Neural progenitor cell (in vitro differentiated cells): ENCODE measurements around the gene FOXA2. TPM values are rescaled to one million over a fixed set of nuclear protein-coding genes. Genes with fewer than 3 reads are reported as not detected.

Experiments
- DNase-seq: peaks from one replicate; pipeline ENCODE4 v3.0.0-alpha.2; 2016; ENCODE audit warnings: low spot score
- H2AFZ ChIP-seq: fragments of 200-600 bp; sonication (generic); replicated peaks from 2 replicates; pipeline ENCODE4 v1.6.1; 2016; ENCODE audit warnings: antibody characterized with exemption
- H3F3A ChIP-seq: fragments of 200-600 bp; sonication (generic); 2 replicates; pipeline ENCODE4 v1.6.1; 2016; ENCODE audit warnings: antibody characterized with exemption, low read depth
- H3K27ac ChIP-seq: fragments of 200-600 bp; sonication (generic); 2 replicates; pipeline ENCODE4 v1.5.1; 2016; ENCODE audit warnings: mild to moderate bottlenecking
- H3K27me3 ChIP-seq: fragments of 200-600 bp; sonication (generic); 2 replicates; pipeline ENCODE4 v1.6.1; 2016; ENCODE audit warnings: mild to moderate bottlenecking, moderate library complexity
- H3K36me3 ChIP-seq: fragments of 200-600 bp; sonication (generic); 2 replicates; pipeline ENCODE4 v1.5.1; 2016
- H3K4me1 ChIP-seq: fragments of 200-600 bp; sonication (generic); 2 replicates; pipeline ENCODE4 v1.6.1; 2016; ENCODE audit warnings: mixed run types
- H3K4me2 ChIP-seq: fragments of 200-600 bp; sonication (generic); 2 replicates; pipeline ENCODE4 v1.6.1; 2016
- H3K4me3 ChIP-seq: fragments of 200-600 bp; sonication (generic); 2 replicates; pipeline ENCODE4 v1.5.1; 2016
- H3K79me2 ChIP-seq: fragments of 200-600 bp; sonication (generic); 2 replicates; pipeline ENCODE4 v1.6.1; 2016; ENCODE audit warnings: low read depth
- H3K9ac ChIP-seq: fragments of 200-600 bp; sonication (generic); 2 replicates; pipeline ENCODE4 v1.6.1; 2016
- H3K9me3 ChIP-seq: fragments of 200-600 bp; sonication (generic); 2 replicates; pipeline ENCODE4 v1.5.1; 2016; ENCODE audit warnings: low read depth
- H4K20me1 ChIP-seq: fragments of 200-600 bp; sonication (generic); 2 replicates; pipeline ENCODE4 v1.6.1; 2016; ENCODE audit warnings: low read depth
- H3K27ac Mint-ChIP-seq: 3 replicates; pipeline ENCODE4 v1.8.0; 2021; ENCODE audit warnings: mixed read lengths
- H3K27me3 Mint-ChIP-seq: 2 replicates; pipeline ENCODE4 v1.8.0; 2022; ENCODE audit warnings: low read depth, mild to moderate bottlenecking, inconsistent platforms, moderate library complexity, mixed read lengths; ENCODE audit not compliant: insufficient read depth
- H3K36me3 Mint-ChIP-seq: 3 replicates; pipeline ENCODE4 v1.8.0; 2021; ENCODE audit warnings: mixed read lengths
- H3K4me1 Mint-ChIP-seq: 3 replicates; pipeline ENCODE4 v1.8.0; 2021; ENCODE audit warnings: mixed read lengths
- H3K4me3 Mint-ChIP-seq: 3 replicates; pipeline ENCODE4 v1.8.0; 2021; ENCODE audit warnings: mild to moderate bottlenecking, moderate library complexity, mixed read lengths
- H3K9me3 Mint-ChIP-seq: 3 replicates; pipeline ENCODE4 v1.8.0; 2020; ENCODE audit warnings: mixed read lengths
- EZH2 ChIP-seq: fragments of 200-600 bp; sonication (generic); IDR thresholded peaks from 2 replicates; pipeline ENCODE4 v1.6.1; 2017; ENCODE audit warnings: antibody characterized with exemption, mild to moderate bottlenecking, moderate library complexity
- EZH2phosphoT487 ChIP-seq: fragments of 200-600 bp; sonication (generic); IDR thresholded peaks from 2 replicates; pipeline ENCODE4 v1.6.1; 2017; ENCODE audit warnings: antibody characterized with exemption
- total RNA-seq: library from RNA; depleted of rRNA; stranded (reverse); fragments of >200 nt; gene quantifications from 2 replicates; pipeline ENCODE4 v1.2.3, GENCODE V29; 2015; ENCODE audit warnings: low replicate concordance
- TF ChIP-seq, protein P1 (sequence below): fragments of 200-600 bp; sonication (generic); IDR thresholded peaks from 2 replicates; pipeline ENCODE4 v1.5.1; 2017; ENCODE audit warnings: antibody characterized with exemption, mild to moderate bottlenecking

FOXA2 gene
- total RNA-seq, 1 donor from 2014 or later: not detected

GRCh38 chr20:22557403-22558276 lies 26.7 kb downstream of the FOXA2 start:
- H2AFZ ChIP-seq: no peak overlapping the region
- peaks cover 16% of the 10 kb centered on the region for H3F3A ChIP-seq
- H3K4me2 ChIP-seq: no peak overlapping the region
- Mint-ChIP-seq H3K4me1 (peaks cover 4% of the 10 kb centered on the region), H3K27ac (no peak overlapping the region), H3K27me3 (peaks cover 51% of the 10 kb centered on the region), H3K36me3 (no peaks in the 10 kb centered on the region), H3K4me3 (no peak overlapping the region), H3K9me3 (peaks cover 6% of the 10 kb centered on the region)
- no peak overlapping the region for H3K4me3 ChIP-seq
- DNase-seq: no peak
- no peak overlapping the region for H3K9ac ChIP-seq
- no peak for TF ChIP-seq EZH2phosphoT487
- TF ChIP-seq EZH2: no peak
- TF ChIP-seq, protein P1, sequence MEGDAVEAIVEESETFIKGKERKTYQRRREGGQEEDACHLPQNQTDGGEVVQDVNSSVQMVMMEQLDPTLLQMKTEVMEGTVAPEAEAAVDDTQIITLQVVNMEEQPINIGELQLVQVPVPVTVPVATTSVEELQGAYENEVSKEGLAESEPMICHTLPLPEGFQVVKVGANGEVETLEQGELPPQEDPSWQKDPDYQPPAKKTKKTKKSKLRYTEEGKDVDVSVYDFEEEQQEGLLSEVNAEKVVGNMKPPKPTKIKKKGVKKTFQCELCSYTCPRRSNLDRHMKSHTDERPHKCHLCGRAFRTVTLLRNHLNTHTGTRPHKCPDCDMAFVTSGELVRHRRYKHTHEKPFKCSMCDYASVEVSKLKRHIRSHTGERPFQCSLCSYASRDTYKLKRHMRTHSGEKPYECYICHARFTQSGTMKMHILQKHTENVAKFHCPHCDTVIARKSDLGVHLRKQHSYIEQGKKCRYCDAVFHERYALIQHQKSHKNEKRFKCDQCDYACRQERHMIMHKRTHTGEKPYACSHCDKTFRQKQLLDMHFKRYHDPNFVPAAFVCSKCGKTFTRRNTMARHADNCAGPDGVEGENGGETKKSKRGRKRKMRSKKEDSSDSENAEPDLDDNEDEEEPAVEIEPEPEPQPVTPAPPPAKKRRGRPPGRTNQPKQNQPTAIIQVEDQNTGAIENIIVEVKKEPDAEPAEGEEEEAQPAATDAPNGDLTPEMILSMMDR: no peak
- H3K36me3 ChIP-seq: no peaks in the 10 kb centered on the region
- H3K79me2 ChIP-seq: no peaks in the 10 kb centered on the region
- H3K9me3 ChIP-seq: no peaks in the 10 kb centered on the region
- peaks cover 95% of the 10 kb centered on the region for H3K27me3 ChIP-seq
- H3K4me1 ChIP-seq: peaks cover 22% of the 10 kb centered on the region
- H4K20me1 ChIP-seq: peaks cover 31% of the 10 kb centered on the region
- H3K27ac ChIP-seq: no peak overlapping the region

GRCh38 chr20:22556565-22557056 lies 27.8 kb downstream of the FOXA2 start:
- H3K36me3 ChIP-seq: no peaks in the 10 kb centered on the region
- H3K27me3 ChIP-seq: peaks cover 85% of the 10 kb centered on the region
- H3K9me3 Mint-ChIP-seq: peaks cover 6% of the 10 kb centered on the region
- no peak overlapping the region for H3K27ac Mint-ChIP-seq
- H3K36me3 Mint-ChIP-seq: no peaks in the 10 kb centered on the region
- no peaks in the 10 kb centered on the region for H3K9me3 ChIP-seq
- H3K4me3 Mint-ChIP-seq: no peak overlapping the region
- no peak overlapping the region for H3K9ac ChIP-seq
- peaks cover 21% of the 10 kb centered on the region for H4K20me1 ChIP-seq
- H2AFZ ChIP-seq: no peak overlapping the region
- H3F3A ChIP-seq: peaks cover 6% of the 10 kb centered on the region
- H3K79me2 ChIP-seq: no peaks in the 10 kb centered on the region
- H3K27me3 Mint-ChIP-seq: peaks cover 42% of the 10 kb centered on the region
- no peak for DNase-seq
- TF ChIP-seq EZH2phosphoT487: no peak
- no peak for TF ChIP-seq EZH2
- TF ChIP-seq, protein P1: no peak
- no peak overlapping the region for H3K27ac ChIP-seq
- no peak overlapping the region for H3K4me3 ChIP-seq
- peaks cover 4% of the 10 kb centered on the region for H3K4me1 Mint-ChIP-seq
- peaks cover 12% of the 10 kb centered on the region for H3K4me1 ChIP-seq
- H3K4me2 ChIP-seq: no peak overlapping the region

DNA sequence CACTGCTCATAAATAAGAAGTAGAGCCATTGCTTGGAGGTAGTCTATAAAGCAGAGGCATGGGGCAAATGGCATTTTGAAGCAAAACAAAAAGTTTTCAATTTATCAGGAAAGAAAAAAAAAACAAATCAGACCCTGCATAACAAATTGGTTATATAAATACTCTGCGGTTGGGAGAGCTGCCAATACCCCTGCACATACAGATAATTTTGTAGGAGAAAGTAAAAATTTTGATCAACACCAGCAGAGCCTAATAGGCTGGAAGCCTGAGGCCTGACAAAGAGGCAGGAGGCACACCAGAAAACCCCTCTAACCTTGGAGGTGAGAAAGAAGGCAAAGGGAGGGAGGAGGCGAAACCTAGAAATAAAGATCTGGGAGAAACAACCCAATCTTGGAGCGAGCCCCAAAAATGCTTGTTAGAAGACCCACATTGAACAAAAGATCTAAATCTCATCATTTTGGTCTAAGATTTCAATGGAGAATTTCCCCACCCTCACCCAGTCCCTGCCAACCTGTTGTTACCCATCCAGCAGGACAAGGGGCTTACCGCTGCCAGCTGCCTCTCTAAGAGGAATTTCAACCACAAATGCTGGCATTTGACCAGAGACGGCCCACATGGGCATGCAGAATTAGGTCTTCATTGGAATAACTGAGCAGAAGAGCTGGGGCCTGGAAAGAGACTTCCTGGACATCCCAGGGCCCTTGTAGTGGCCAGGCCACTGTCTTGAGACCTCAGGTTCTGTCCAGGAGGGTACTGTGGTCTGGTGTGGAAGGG lies 28.4 kb downstream of the FOXA2 start:
- H3K79me2 ChIP-seq: no peaks in the 10 kb centered on the region
- no peak overlapping the region for H3K27ac ChIP-seq
- peaks cover 36% of the 10 kb centered on the region for H3K27me3 Mint-ChIP-seq
- H3K4me3 ChIP-seq: no peak overlapping the region
- peaks cover 78% of the 10 kb centered on the region for H3K27me3 ChIP-seq
- no peak overlapping the region for H3K4me3 Mint-ChIP-seq
- no peak overlapping the region for H3K4me2 ChIP-seq
- H2AFZ ChIP-seq: no peak overlapping the region
- H3K27ac Mint-ChIP-seq: no peak overlapping the region
- no peaks in the 10 kb centered on the region for H3K9me3 ChIP-seq
- no peaks in the 10 kb centered on the region for H3K36me3 ChIP-seq
- peaks cover 5% of the 10 kb centered on the region for H3K4me1 ChIP-seq
- peaks cover 15% of the 10 kb centered on the region for H4K20me1 ChIP-seq
- H3K36me3 Mint-ChIP-seq: no peaks in the 10 kb centered on the region
- DNase-seq: no peak
- no peak overlapping the region for H3K9ac ChIP-seq
- TF ChIP-seq EZH2phosphoT487 (no peak), EZH2 (no peak)
- TF ChIP-seq, protein P1: no peak
- H3K9me3 Mint-ChIP-seq: peaks cover 6% of the 10 kb centered on the region
- H3K4me1 Mint-ChIP-seq: peaks cover 4% of the 10 kb centered on the region
- H3F3A ChIP-seq: no peaks in the 10 kb centered on the region
